Measurements from ENCODE around the gene NDST1. TPM values are rescaled to one million over a fixed set of nuclear protein-coding genes. Genes with fewer than 3 reads are reported as not detected.

The NDST1 gene
- total RNA-seq, 3 donors from 2014 or later: 58.1 to 66.5 (median 60.6) TPM

DNA sequence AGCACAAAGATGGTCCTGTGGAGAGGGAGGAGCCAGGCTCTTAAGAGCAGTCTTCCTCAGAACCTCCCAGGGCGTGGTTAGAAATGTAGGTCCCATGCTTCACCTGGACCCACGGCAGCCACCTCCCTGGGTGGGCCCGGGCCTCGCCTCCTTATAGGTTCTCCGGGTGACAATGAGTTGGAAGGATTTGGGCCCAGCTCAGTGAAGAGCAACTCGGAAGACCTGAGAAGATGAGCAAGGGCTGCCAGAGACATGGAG, 26.3 kb upstream of the NDST1 start:
- no peak for DNase-seq
- no peaks in the 10 kb centered on the region for H3K9me3 ChIP-seq
- ATAC-seq: no peak
- TF ChIP-seq, protein P1, sequence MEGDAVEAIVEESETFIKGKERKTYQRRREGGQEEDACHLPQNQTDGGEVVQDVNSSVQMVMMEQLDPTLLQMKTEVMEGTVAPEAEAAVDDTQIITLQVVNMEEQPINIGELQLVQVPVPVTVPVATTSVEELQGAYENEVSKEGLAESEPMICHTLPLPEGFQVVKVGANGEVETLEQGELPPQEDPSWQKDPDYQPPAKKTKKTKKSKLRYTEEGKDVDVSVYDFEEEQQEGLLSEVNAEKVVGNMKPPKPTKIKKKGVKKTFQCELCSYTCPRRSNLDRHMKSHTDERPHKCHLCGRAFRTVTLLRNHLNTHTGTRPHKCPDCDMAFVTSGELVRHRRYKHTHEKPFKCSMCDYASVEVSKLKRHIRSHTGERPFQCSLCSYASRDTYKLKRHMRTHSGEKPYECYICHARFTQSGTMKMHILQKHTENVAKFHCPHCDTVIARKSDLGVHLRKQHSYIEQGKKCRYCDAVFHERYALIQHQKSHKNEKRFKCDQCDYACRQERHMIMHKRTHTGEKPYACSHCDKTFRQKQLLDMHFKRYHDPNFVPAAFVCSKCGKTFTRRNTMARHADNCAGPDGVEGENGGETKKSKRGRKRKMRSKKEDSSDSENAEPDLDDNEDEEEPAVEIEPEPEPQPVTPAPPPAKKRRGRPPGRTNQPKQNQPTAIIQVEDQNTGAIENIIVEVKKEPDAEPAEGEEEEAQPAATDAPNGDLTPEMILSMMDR (IDR thresholded peaks at IDR 0.05): no peak
- no peak overlapping the region for H3K4me3 ChIP-seq
- no peaks in the 10 kb centered on the region for H3K4me1 ChIP-seq (ENCODE audit: low read depth)
- intact Hi-C loops (cut with DNase I, micrococcal nuclease): no loop called here
- no peaks in the 10 kb centered on the region for H3K36me3 ChIP-seq (ENCODE audit: low read depth)

DNA sequence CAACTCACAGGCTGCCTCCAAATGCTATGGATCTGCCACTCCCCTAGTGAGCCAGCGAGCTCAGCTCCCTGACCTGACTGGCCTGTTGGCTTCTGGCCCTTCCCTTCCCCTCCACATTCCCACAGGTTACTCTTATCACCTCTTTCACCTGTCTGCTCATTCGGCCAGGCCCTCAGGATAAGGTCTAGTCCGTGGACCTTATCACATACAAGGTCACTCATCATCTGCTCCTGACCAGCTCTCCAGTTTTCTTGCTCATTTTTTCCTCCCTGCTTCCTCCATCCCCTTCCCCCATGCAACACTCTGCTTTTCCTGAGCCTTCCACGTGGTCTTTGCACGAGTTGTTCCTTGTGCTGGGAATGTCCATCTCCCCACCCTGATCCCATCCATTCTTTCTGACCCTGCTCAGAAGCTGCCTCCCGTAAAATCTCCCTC, 25.9 kb upstream of the NDST1 start:
- no peaks in the 10 kb centered on the region for H3K36me3 ChIP-seq (ENCODE audit: low read depth)
- DNase-seq (no peak), ATAC-seq (no peak)
- intact Hi-C loops (cut with DNase I, micrococcal nuclease): no loop called here
- H3K9me3 ChIP-seq: no peaks in the 10 kb centered on the region
- TF ChIP-seq, protein P1 (IDR thresholded peaks at IDR 0.05): no peak
- H3K4me3 ChIP-seq: no peak overlapping the region
- no peaks in the 10 kb centered on the region for H3K4me1 ChIP-seq (ENCODE audit: low read depth)

DNA sequence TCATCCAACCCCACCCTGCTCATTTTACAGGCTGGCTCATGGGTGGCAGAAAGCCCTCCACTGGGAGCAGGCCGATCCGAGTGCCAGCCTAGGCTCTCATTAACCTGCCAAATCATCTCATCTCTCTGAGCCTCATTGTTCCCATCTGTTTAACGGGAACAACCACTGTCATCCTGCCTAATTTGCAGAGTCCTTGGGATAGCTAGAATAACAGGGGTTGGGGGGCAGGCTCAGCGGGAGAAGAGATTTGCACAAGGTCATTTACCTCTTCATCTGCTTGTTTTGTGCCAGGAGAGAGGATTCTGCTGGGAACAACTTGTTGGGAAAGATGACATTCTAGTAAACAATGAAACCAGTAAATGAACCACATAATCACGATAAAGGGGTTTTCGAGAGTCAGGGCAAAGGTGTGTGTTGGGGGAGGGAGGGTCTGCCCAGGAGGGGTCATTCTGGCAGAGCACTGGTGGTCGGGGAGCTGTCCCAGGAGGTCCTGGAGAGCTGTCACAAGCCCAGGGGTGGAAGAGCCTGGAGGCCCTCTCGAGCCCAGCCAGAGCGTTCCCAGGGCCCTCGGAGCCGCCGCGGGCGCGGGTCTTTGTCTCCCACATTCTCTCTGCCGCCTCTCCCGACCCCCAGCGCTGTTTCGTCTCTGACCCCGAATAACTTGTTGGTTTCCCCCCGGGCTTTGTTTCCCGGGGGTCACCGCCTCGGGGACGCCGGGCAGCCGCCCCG, 22.8 kb upstream of the NDST1 start:
- intact Hi-C loops (cut with DNase I, micrococcal nuclease): no loop called here
- DNase-seq (no peak), ATAC-seq (no peak)
- TF ChIP-seq, protein P1 (IDR thresholded peaks at IDR 0.05): no peak
- Histone ChIP-seq H3K9me3 (no peaks in the 10 kb centered on the region), H3K4me3 (peak overlapping the region; percentile 93), H3K36me3 (ENCODE audit: low read depth) (no peaks in the 10 kb centered on the region), H3K4me1 (ENCODE audit: low read depth) (peaks cover 20% of the 10 kb centered on the region)

DNA sequence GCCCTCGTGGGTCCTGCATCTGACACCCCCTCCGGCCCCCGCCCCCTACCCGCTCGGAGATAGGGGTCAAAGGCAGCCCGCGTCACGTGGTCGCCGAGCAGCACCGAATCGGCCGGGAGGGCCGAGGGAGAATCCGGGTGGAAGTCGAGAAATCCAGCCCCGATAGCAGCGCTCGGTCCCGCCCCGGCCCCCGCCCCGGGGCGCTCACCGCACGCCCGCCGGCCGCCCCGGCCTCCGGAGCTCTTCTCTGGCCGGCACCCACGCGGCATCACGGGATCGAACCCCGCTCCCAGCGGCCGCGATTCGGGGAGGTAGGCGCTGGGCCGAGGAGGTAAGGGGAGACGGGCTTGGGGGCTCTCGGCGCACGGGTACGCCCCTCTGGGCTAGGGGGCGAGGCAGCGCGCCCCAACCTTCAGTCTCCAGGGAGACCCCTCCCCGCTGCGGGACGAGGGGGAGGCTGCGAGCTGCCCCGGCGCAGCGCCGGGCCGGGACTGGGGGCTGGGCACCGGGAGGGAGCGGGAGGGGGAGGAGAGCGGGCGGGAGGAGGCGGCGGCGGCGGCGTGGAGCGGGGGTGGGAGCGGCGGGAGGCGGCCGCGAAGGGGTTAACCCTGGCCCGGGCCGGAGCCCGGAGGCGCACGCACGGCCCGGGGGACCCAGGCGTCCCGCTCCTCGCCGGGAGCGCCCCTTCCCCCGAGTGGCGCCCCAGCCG, 22.1 kb upstream of the NDST1 start:
- TF ChIP-seq, protein P1 (IDR thresholded peaks at IDR 0.05): no peak
- Histone ChIP-seq H3K36me3 (ENCODE audit: low read depth) (no peaks in the 10 kb centered on the region), H3K4me3 (peak overlapping the region; percentile 93), H3K9me3 (no peaks in the 10 kb centered on the region), H3K4me1 (ENCODE audit: low read depth) (peaks cover 22% of the 10 kb centered on the region)
- ATAC-seq (peak; percentile 68), DNase-seq (peak; percentile 64 to 81 (median 78))
- intact Hi-C loops (cut with DNase I, micrococcal nuclease): no loop called here

DNA sequence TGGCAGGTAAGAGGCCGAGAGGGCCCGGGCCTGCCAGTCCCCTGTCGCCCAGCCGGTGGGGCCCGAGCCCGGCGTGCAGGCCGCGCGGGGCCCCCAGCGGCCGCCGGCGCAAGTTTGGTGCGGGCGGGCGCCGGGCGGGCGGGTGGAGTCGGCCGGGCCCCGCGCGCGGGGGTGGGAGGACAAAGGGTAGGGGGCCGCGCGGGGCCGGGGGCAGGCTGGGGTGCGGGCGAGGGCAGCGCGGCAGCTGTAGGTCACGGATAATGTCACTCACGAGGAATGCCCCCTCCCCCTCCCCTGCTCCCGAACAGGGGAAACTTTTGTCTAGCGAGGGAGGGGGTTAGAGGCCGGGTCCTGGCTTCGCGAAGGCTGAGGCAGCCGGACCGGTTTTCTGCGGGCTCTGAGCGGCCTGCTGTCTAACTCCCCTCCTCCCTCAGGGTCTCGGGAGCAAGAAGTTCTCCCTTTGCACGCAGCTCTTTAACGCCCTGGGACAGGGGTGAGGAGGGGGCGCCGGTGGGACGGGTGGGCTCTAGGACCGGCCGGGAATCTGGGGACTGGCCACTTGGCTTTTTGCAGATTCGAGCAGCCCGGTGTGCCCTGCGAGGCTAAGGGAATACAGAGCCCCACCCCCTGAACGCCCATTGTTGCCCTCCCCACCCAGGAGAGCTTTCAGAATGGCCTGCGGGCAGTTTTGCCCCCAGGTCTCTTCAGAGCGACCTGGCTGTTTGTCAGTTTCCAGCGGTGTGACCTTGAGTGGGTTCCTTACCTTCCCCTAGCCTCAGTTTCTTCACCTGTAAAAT, 21.3 kb upstream of the NDST1 start:
- peak overlapping the region; percentile 93 for H3K4me3 ChIP-seq
- no peaks in the 10 kb centered on the region for H3K9me3 ChIP-seq
- intact Hi-C loops (cut with DNase I, micrococcal nuclease): no loop called here
- ATAC-seq: peak; percentile 64
- no peaks in the 10 kb centered on the region for H3K36me3 ChIP-seq (ENCODE audit: low read depth)
- H3K4me1 ChIP-seq (ENCODE audit: low read depth): peaks cover 22% of the 10 kb centered on the region
- TF ChIP-seq, protein P1 (IDR thresholded peaks at IDR 0.05): no peak
- DNase-seq: peak; percentile 69 to 72 (median 71)
